Measurements from ENCODE around the gene DENND1A.
A peak's percentile ranks its signal among the peaks of the same experiment; 100 is the strongest.

DENND1A gene

DNA sequence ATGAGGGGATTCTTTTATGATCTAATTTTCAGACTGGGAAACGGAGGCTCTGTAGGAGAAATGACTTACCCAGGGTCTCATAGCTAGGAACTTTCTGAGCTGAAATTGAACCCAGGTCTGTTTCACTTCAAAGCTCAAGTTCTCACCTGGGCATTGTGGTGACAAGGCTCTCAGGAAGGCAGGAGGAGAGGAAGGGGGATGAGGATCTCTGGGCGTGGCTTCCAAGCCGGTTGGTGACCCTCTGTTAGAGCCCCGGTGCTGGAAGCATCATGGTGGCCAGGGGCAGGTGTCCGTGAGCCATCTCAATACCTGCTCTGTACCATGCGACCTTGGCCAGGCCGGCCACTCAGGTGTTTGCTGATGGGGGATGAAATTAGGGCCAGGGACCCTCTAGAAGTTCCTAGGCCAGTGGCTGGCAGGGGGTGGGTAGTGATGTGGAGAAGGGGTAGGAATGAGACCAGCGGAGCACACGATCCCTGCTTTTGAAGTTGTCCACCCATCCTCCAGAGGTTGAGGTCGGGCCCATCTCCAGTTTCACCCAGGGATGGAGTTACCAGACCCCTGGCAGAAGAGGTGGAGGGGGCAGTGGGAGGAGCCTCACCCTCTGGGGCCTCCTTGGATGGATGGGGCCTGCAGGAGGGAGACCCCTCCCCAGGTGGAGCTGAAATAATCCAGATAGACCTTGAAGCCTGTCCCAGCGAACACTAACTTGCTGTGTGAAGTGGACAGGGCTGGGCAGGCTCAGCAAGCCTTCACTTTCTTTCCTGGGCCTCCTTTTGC is 568.0 kb downstream of the DENND1A start:
- DNase-seq, result no peak

GRCh38 chr9:123361086-123361730 is 568.7 kb downstream of the DENND1A start:
- DNase-seq, result no peak

GRCh38 chr9:123360161-123361085 is 569.5 kb downstream of the DENND1A start:
- peak in 1 of 2 donors; percentile 20 for DNase-seq

DNA sequence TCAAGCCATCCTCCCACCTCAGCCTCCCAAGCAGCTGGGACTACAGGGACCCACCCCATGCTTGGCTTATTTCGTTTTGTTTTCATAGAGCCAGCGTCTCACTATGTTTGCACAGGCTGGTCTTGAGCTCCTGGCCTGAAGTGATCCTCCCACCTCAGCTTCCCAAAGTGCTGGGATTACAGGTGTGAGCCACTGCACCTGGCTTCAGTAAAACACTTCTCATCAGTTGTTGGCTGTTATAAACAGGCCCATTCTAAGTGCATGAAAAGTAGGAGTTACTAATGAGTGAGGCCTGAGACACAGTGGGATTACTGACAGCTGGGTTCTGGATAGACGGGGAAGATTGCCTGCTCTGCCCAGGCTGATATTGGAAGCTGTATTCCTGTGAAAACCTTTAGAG is 570.4 kb downstream of the DENND1A start:
- no peak for DNase-seq

GRCh38 chr9:123359106-123359505 is 570.8 kb downstream of the DENND1A start:
- DNase-seq, result no peak

- DNase-seq, result no peak
Measured at GRCh38 chr9:123358181-123358905, 571.6 kb downstream of the DENND1A start.

DNA sequence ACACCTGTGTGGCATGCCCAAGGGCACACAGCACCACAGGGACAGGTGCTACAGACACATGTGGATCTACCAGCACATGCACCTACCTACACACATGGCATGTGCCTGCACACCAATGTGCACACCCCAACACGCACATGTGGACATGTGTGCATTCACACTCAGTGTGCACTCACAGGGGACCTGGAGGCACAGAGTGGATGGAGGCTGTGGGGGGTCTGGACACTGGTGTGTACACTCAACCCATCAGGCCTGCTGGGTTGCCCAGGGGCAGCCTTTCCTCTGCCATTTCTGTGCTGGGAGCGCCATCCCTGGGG is 572.2 kb downstream of the DENND1A start:
- DNase-seq, result no peak

DNA sequence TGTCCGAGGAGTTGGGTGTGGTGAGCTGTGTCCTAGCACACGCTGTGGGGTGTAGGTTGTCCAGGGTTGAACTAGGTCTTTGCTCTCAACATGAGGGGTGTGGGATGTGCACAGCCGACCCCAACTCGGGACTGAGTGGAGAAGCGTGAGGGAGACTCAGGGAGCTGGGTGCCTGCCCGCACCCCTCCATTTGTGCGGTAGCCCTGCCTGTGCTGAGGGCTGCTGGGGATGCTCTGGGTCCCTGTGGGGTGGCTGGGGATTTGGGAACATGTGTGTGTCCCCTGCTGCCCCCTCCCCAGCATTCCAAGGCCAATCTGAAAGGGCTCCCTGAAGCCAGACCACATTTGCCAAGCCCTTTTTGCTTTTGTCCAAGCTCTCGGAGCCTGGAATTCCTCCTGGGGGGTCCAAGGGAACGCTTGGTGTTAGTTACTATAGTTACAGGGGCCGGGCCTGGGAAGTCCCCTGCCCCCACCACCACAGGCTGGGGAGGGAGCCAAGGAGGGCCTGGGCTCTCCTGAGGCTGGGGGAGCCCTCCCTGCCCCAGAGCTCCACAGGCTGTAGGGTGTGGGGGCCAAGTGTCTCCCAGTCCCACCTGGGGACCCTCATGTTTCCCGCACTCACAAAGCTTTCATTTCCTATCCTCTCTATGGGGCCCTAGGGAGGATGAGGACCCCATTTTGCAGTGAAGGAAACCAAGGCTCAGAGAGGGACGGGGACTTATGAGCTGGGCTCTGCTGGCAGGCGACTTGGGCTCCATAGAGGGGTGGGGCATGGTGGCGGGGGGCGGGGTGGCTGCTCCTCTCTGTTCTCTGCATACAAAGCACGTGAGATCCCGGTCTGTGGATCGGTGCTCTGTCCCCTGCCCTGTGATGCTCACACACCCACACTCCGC is 572.8 kb downstream of the DENND1A start:
- no peak for DNase-seq

DNA sequence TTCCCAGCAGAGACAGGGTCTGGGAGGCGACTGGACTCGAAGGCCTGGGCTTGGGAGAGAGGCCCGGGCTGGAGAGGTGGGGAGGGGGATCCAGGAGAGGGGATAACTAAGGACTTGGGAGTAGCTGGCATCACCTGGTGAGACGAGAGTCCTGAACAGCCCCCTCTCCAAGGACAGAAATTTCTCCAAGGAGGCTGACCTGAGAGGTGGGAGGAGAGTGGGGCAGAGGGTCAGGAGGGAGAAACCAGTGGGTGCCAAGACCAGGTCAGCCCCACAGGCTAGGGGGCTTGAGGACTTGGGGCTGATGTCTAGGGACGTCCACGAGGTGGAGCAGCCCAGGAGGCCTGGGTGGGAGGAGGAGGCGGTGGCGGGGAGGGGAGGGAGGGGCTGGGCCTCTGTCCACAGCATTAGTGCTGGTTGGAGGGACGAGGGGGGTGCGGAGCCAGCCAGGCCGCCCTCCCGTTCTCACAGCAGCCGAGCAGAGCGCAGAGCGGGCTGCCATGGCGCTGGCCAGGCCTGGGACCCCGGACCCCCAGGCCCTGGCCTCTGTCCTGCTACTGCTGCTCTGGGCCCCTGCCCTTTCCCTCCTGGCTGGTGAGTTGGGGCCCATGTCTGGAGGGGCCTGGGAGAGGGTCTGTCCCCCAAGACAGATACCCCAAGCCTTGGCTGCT is 574.0 kb downstream of the DENND1A start, which contains the start of gene CRB2:
Gene CRB2, plus strand, starts transcription at position 437 of the 671 bp plus-strand sequence. Its CDS starts 64 bp downstream, at position 501.
- DNase-seq, result no peak

GRCh38 chr9:123354806-123355508 is 575.0 kb downstream of the DENND1A start:
- no peak for DNase-seq

GRCh38 chr9:123353984-123354591 is 575.8 kb downstream of the DENND1A start:
- peak; percentile 30 to 42 for DNase-seq

- DNase-seq, result no peak
Measured at GRCh38 chr9:123353041-123353440, 576.9 kb downstream of the DENND1A start.

DNA sequence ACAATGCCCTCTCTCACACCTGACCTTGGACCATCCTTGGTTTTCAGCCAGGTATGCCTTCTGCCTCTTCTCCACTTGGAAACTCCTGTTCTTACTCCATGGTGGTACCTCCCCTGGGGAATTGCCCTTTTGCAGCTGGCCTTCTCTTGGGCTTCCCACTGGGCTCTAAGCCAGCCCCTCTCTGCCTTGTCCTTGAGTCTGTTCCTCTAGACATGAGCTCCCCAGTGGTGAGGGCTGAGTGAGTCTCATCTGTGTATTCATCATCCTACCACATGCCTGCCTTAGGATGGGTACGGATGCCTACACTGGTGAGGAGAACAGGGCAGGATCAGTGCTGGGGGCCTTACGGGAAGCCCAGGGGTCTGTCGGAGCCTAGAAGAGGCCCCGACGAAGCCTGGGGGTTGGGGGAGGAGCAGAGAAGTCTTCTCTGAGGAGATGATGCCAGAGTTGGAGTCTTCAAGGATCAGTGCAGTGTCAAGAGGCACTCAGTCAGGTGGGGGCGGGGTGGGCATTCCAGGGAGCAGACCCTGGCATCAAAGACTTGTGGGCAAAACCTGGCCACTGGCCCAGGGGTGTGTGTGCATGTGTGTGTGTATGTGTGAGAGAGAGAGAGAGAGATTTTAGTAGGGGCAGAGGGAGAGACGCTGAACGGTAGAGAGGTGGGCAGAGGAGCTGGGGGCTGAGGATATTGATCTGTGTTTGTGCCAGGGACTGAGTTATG is 579.2 kb downstream of the DENND1A start:
- no peak for DNase-seq

- DNase-seq, result peak; percentile 61 to 79
Measured at GRCh38 chr9:123349691-123350480, 580.0 kb downstream of the DENND1A start.

DNA sequence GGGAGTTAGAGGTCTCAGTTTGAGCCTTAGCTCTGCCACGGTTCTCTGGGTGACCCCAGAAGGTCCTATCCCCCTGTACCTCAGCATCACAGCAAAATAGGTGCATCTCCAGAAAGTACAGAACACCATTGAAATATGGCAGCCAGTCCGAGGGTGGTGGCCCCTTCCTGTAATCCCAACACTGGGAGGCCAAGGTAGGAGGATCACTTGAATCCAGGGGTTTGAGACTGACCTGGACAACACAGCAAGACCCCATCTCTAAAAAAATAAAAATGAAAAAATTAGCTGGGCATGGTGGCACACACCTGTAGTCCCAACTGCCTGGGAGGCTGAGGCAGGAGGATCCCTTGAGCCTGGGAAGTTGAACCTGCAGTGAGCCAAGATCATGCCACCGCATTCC is 580.9 kb downstream of the DENND1A start:
- no peak for DNase-seq

DNA sequence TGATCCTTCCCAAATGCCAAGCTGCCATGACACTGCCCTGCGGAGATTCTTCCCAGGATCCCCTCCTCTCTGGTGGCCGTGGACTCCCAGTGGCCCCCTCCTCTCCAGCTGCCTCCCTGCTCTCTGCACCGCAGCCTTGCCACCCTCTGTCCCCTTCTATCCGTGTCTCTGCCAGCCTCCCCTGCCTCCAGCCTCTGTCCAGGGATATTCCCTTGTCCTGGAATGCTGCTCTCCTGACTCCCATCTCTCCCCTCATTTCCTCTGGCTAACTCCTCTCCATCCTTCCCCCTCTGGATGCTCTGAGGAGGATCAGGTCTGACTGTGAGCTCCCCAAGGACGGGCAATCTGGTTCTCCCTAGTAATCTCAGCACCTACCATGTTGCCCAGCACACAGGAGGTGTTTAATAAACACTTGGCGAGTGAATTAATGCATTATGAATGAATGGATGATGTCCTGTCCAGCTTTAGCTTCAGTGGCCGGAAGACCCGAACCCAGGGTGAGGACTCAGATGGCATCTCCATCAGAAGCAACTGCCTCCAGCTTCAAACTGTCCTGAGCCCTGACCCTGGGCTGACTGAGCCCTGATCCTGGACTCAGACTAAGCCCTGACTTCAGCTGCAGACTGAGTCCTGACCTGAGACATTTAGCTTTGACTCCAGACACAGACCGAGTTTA is 581.5 kb downstream of the DENND1A start:
- DNase-seq, result no peak

DNA sequence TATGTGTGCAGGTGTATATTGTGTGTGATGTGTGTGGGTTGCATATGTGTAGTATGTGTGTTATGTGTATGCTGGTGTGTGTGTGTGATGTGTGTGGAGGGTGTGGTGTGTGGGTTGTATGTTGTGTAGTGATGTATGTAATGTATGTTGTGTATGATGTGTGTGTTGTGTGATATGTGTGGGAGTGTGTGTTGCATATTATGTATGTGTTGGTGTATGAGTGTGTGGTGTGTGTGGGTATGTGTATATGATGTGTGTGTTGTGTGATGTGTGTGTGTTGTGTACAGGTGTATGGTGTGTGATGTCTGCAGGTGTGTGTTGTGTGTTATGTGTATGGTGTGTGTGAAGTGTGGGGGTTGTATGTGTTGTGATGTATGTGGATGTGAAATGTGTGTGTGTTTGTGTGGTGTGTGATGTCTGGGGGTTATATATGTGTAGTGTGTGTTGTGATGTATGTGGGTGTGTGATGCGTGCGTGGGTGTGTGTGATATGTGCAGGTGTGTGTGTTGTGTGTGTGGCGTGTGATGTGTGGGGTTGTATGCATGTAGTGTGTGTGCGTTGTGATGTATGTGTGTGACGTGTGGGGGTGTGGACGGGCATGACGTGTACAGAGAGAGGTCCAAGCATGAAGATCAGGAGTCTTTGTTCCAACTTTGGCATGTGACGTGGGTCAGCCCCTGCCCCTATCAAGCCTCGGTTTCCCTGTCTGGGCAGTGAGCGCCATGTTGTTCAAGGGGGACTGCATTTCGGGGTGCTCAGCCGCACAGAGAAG is 582.5 kb downstream of the DENND1A start:
- no peak for DNase-seq

Measured in activated CD4-positive, alpha-beta T cell treated with anti-CD3 and anti-CD28 coated beads for 4 hours (primary cell).